Activated B cell treated with CpG ODN at 0.5 μM for 24 hours (primary cell): ENCODE data around the gene NUDT7. TPM values are rescaled to one million over a fixed set of nuclear protein-coding genes. Genes with fewer than 3 reads are reported as not detected.

Source experiments
- ATAC-seq: fragments of 200-7000 bp; cut with Tn5 transposase; one replicate; pipeline ENCODE4 v1.10.0; 2021; ENCODE audit warnings: low read depth, mild to moderate bottlenecking, moderate library complexity
- CTCF ChIA-PET: fragments of 350-600 bp; sonication (Branson Sonifier 250); formaldehyde crosslinking; loops from one replicate; lab custom pipeline; 2021; ENCODE audit warnings: antibody characterized with exemption; lab: Charles Lee
- POLR2A ChIA-PET: fragments of 350-600 bp; sonication (Branson Sonifier 250); formaldehyde crosslinking; loops from one replicate; lab custom pipeline; 2021; ENCODE audit warnings: antibody characterized with exemption; lab: Charles Lee
- DNase-seq: peaks from one replicate; pipeline ENCODE4 v3.0.0; 2022
- H3K27ac Mint-ChIP-seq: one replicate; pipeline ENCODE4 v1.8.0; 2020; ENCODE audit warnings: mixed read lengths
- H3K27me3 Mint-ChIP-seq: one replicate; pipeline ENCODE4 v1.8.0; 2021; ENCODE audit warnings: mixed read lengths
- H3K36me3 Mint-ChIP-seq: one replicate; pipeline ENCODE4 v1.8.0; 2021; ENCODE audit warnings: low read depth, mixed read lengths
- H3K4me1 Mint-ChIP-seq: one replicate; pipeline ENCODE4 v1.8.0; 2021; ENCODE audit warnings: mixed read lengths
- H3K4me3 Mint-ChIP-seq: one replicate; pipeline ENCODE4 v1.8.0; 2020; ENCODE audit warnings: mild to moderate bottlenecking, mixed read lengths
- H3K9me3 Mint-ChIP-seq: one replicate; pipeline ENCODE4 v1.8.0; 2020; ENCODE audit warnings: mixed read lengths
- intact Hi-C: fragments of 100-400 bp; cut with micrococcal nuclease; formaldehyde crosslinking; loops from one replicate; pipeline ENCODE4 v1.15.1; 2024
- total RNA-seq: library from RNA; stranded (reverse); gene quantifications from 2 replicates; pipeline ENCODE4 v1.2.3, GENCODE V29; 2022
- TF ChIP-seq, protein P1 (sequence below): fragments of 200-600 bp; IDR thresholded peaks from one replicate; pipeline ENCODE4 v1.8.0; 2022; ENCODE audit warnings: antibody characterized with exemption, mild to moderate bottlenecking

The NUDT7 gene
- total RNA-seq, 1 donor from 2014 or later, result 4.0 TPM

DNA sequence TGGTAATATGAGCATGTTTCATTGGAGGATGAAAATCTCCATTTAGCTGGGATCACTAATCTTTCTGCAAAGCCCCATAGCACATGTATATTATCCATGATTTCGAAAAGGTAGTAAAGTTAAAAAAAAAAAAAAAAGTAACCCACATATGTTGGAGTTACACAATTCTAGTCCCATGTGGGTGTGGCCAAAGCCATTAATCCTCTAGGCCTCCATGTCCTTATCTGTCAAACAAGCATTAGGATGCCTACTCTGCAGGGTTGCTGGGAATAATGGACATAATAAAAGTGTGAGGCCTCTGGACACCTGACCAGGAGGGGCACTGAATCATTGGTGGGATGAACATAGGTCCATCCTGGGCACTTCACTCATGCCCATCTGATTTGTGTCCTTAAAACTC, 36.9 kb downstream of the NUDT7 start:
- no peaks in the 10 kb centered on the region for H3K4me1 Mint-ChIP-seq
- H3K36me3 Mint-ChIP-seq, result no peaks in the 10 kb centered on the region
- H3K4me3 Mint-ChIP-seq, result no peak overlapping the region
- POLR2A ChIA-PET, result no interaction called here
- no peak for ATAC-seq
- H3K9me3 Mint-ChIP-seq, result no peaks in the 10 kb centered on the region
- no peak for DNase-seq
- H3K27ac Mint-ChIP-seq, result no peak overlapping the region
- intact Hi-C loops, result no loop called here
- TF ChIP-seq, protein P1, sequence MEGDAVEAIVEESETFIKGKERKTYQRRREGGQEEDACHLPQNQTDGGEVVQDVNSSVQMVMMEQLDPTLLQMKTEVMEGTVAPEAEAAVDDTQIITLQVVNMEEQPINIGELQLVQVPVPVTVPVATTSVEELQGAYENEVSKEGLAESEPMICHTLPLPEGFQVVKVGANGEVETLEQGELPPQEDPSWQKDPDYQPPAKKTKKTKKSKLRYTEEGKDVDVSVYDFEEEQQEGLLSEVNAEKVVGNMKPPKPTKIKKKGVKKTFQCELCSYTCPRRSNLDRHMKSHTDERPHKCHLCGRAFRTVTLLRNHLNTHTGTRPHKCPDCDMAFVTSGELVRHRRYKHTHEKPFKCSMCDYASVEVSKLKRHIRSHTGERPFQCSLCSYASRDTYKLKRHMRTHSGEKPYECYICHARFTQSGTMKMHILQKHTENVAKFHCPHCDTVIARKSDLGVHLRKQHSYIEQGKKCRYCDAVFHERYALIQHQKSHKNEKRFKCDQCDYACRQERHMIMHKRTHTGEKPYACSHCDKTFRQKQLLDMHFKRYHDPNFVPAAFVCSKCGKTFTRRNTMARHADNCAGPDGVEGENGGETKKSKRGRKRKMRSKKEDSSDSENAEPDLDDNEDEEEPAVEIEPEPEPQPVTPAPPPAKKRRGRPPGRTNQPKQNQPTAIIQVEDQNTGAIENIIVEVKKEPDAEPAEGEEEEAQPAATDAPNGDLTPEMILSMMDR, result no peak
- CTCF ChIA-PET, result no interaction called here
- H3K27me3 Mint-ChIP-seq, result peaks cover 5% of the 10 kb centered on the region

DNA sequence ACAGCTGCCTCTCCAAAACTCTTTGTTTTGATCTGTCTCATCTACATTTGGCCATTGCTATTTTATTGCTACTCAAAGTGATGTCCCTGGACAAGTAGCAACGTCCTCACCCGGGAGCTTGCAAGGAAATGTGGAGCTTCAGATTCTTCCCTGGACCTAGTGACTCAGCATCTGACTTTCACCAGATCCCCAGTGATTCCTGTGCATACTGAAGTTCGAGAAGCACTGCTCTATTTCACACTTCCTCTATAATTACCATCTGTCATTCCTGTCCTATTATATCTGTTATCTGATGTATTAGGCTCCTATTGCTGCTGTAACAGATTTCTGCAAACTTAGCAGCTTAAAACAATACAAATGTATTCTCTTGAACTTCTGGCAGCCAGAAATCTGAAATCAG, 37.5 kb downstream of the NUDT7 start:
- ChIA-PET CTCF (no interaction called here), POLR2A (no interaction called here)
- H3K27ac Mint-ChIP-seq, result no peak overlapping the region
- intact Hi-C loops, result no loop called here
- H3K4me1 Mint-ChIP-seq, result no peaks in the 10 kb centered on the region
- peaks cover 5% of the 10 kb centered on the region for H3K27me3 Mint-ChIP-seq
- ATAC-seq (no peak), DNase-seq (no peak)
- H3K4me3 Mint-ChIP-seq, result no peak overlapping the region
- no peaks in the 10 kb centered on the region for H3K36me3 Mint-ChIP-seq
- TF ChIP-seq, protein P1, result no peak
- H3K9me3 Mint-ChIP-seq, result no peaks in the 10 kb centered on the region

DNA sequence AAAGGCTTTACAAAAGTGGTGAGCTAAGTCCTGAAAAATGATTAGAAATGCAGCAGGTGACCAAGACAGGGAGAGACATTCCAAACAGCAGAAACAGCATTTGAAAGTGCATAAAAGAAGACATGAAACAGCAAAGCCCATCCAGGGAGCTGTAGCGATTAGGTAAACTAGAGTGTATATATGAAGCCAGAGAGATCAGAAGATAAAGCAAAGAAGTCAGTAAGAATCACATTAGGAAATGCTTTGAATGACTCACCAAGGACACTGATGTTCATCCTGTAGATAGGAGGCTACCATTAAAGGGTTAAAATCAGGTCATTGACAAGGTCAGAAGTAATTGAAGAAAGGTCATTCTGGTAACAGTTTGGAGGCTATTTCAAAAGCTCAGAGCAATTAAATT, 38.5 kb downstream of the NUDT7 start:
- intact Hi-C loops, result no loop called here
- TF ChIP-seq, protein P1, result no peak
- DNase-seq (no peak), ATAC-seq (no peak)
- ChIA-PET POLR2A (no interaction called here), CTCF (interaction anchor here (0.6 kb wide), 1 partner anchor 83 kb away, joined by 3 read pairs; no protein-coding TSS in a partner anchor)
- no peak overlapping the region for H3K27ac Mint-ChIP-seq
- H3K9me3 Mint-ChIP-seq, result no peaks in the 10 kb centered on the region
- peaks cover 2% of the 10 kb centered on the region for H3K27me3 Mint-ChIP-seq
- H3K4me3 Mint-ChIP-seq, result no peak overlapping the region
- no peaks in the 10 kb centered on the region for H3K4me1 Mint-ChIP-seq
- H3K36me3 Mint-ChIP-seq, result no peaks in the 10 kb centered on the region

DNA sequence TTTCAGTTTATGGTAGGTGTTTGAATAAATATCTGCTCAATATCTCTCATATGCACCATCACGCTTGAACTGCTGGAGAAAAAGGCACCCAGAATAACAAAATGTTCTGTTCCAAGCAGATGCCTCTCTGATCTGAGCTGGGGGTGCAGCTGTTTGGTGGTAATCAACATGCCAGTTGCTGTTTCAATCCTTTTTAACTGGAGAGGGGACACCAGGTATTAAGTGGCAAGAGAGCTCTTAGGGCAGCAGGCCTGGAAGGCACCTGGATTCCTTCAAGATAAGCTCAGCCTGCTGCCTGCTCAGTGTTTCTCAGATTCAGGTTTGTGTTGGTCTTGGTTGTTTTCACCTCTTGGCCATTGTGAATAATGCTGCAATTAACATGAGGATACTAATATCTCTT, 38.9 kb downstream of the NUDT7 start:
- peaks cover 2% of the 10 kb centered on the region for H3K27me3 Mint-ChIP-seq
- ChIA-PET CTCF (interaction anchor here (0.6 kb wide), 1 partner anchor 83 kb away, joined by 3 read pairs; no protein-coding TSS in a partner anchor), POLR2A (no interaction called here)
- H3K27ac Mint-ChIP-seq, result no peak overlapping the region
- no peaks in the 10 kb centered on the region for H3K9me3 Mint-ChIP-seq
- TF ChIP-seq, protein P1, result no peak
- DNase-seq (no peak), ATAC-seq (no peak)
- intact Hi-C loops, result no loop called here
- no peaks in the 10 kb centered on the region for H3K4me1 Mint-ChIP-seq
- H3K4me3 Mint-ChIP-seq, result no peak overlapping the region
- H3K36me3 Mint-ChIP-seq, result no peaks in the 10 kb centered on the region

DNA sequence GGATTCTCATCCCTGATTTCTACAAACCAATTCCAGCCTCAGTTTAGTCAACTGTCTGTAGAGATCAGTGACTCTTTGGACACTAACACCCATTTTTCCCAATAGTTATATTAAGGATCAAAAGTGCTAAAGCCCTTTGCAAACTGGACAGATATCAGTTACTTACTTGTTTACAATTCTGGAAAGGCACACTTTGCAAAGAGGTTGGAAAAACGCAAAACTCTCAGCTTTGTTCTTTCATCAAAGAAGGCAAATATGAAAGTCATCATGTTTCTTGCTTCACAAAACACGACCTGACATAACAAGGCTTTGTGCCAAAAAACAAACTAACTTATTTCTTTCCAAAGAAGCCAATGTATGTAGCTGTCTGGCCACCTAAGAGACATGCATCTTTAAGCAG, 39.9 kb downstream of the NUDT7 start:
- intact Hi-C loops, result no loop called here
- H3K4me3 Mint-ChIP-seq, result no peak overlapping the region
- ChIA-PET POLR2A (no interaction called here), CTCF (no interaction called here)
- ATAC-seq (no peak), DNase-seq (no peak)
- TF ChIP-seq, protein P1, result no peak
- no peaks in the 10 kb centered on the region for H3K36me3 Mint-ChIP-seq
- no peak overlapping the region for H3K27ac Mint-ChIP-seq
- no peaks in the 10 kb centered on the region for H3K27me3 Mint-ChIP-seq
- H3K4me1 Mint-ChIP-seq, result no peaks in the 10 kb centered on the region
- no peaks in the 10 kb centered on the region for H3K9me3 Mint-ChIP-seq
